Testis (tissue), 3 donors: ENCODE results near the gene TMEM219. TPM values are rescaled to one million over a fixed set of nuclear protein-coding genes. Genes with fewer than 3 reads are reported as not detected.
A peak's percentile ranks its signal among the peaks of the same experiment; 100 is the strongest.

ENCODE experiments used
- DNase-seq: peaks from one replicate; pipeline ENCODE4 v3.0.0-alpha.2; 2019
- H3K27ac ChIP-seq, 2 donors: fragments of 200-600 bp; sonication (generic); one replicate each; pipeline ENCODE4 v1.5.1; 2019
- H3K27me3 ChIP-seq: fragments of 200-600 bp; sonication (generic); one replicate; pipeline ENCODE4 v1.5.1; 2019
- H3K36me3 ChIP-seq: fragments of 200-600 bp; sonication (generic); one replicate; pipeline ENCODE4 v1.5.1; 2017; ENCODE audit warnings: low read depth; ENCODE audit errors: missing control alignments
- H3K4me1 ChIP-seq: fragments of 200-600 bp; sonication (generic); one replicate; pipeline ENCODE4 v1.5.1; 2019
- H3K4me3 ChIP-seq, 2 donors: fragments of 200-600 bp; sonication (generic); one replicate each; pipeline ENCODE4 v1.5.1; 2017 to 2019
- H3K9me3 ChIP-seq: fragments of 200-600 bp; sonication (generic); one replicate; pipeline ENCODE4 v1.5.1; 2017
- CTCF ChIP-seq, 3 experiments: fragments of 450-650 bp in 2 of 3; fragments of 200-600 bp in 1 of 3; sonication (generic) in 1 of 3; IDR thresholded peaks; one replicate each; pipeline ENCODE4 v1.5.1; 2016 to 2019; ENCODE audit warnings: antibody characterized with exemption in 3 of 3, mild to moderate bottlenecking in 2 of 3, moderate library complexity in 1 of 3
- POLR2A ChIP-seq: fragments of 450-650 bp; IDR thresholded peaks from one replicate; pipeline ENCODE4 v1.6.1; 2017; ENCODE audit warnings: antibody characterized with exemption, mild to moderate bottlenecking, moderate library complexity
- WGBS, 2 donors: methylation state at CpG; one replicate each; pipeline ENCODE4 v1.1.5; 2018; 5-methylcytosine and 5-hydroxymethylcytosine counted together
- intact Hi-C: fragments of 100-400 bp; cut with DNase I; formaldehyde crosslinking; loops from one replicate; pipeline ENCODE4 v1.15.1; 2023; ENCODE audit warnings: low total_unique reads
- polyA plus RNA-seq: library from polyadenylated mRNA; stranded (reverse); fragments of 350-450 nt; fragmentation: Illumina TruSeq; extraction: RNeasy Lipid Tissue Mini Kit (QIAGEN cat#74804); gene quantifications from one replicate; pipeline ENCODE4 v1.2.3, GENCODE V29; 2014; ENCODE audit warnings: low read depth, low replicate concordance; ENCODE audit not compliant: insufficient read depth
- total RNA-seq, 2 donors: library from RNA; depleted of rRNA; stranded (reverse); fragments of >200 nt; gene quantifications; one replicate each; pipeline ENCODE4 v1.2.3, GENCODE V29; 2016

The TMEM219 gene
- total and polyA plus RNA-seq, 3 donors from 2014 or later: 160 to 280 (median 203) TPM

DNA sequence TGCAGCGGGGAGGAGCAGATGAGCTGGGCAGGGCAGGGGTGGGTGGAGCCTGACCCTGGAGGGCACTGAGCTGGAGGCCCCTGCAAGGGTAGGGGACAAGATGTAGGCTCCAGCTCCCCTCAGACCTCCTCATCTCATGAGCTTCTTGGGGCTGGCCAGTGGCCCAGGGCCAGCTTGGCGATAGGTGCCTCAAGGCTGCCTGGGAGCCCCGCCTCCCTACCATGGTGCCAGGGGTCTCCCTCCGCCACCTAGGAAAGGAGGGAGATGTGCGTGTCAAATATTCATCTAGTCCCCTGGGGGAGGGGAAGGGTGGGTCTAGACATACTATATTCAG lies 29.7 kb downstream of the TMEM219 start:
- H3K27me3 ChIP-seq: no peaks in the 10 kb centered on the region
- H3K36me3 ChIP-seq: no peaks in the 10 kb centered on the region
- DNase-seq: no peak
- H3K4me1 ChIP-seq: peaks cover 13% of the 10 kb centered on the region
- H3K9me3 ChIP-seq: no peaks in the 10 kb centered on the region
- no peak overlapping the region for H3K4me3 ChIP-seq
- H3K27ac ChIP-seq: peak overlapping the region in 1 of 2 donors; percentile 47
- TF ChIP-seq CTCF (IDR thresholded peaks at IDR 0.05) (no peak), POLR2A (no peak)
- intact Hi-C loops: no loop called here
- WGBS, 2 donors: 72 to 80% methylated on average over 1 to 5 of the region's 5 CpGs

DNA sequence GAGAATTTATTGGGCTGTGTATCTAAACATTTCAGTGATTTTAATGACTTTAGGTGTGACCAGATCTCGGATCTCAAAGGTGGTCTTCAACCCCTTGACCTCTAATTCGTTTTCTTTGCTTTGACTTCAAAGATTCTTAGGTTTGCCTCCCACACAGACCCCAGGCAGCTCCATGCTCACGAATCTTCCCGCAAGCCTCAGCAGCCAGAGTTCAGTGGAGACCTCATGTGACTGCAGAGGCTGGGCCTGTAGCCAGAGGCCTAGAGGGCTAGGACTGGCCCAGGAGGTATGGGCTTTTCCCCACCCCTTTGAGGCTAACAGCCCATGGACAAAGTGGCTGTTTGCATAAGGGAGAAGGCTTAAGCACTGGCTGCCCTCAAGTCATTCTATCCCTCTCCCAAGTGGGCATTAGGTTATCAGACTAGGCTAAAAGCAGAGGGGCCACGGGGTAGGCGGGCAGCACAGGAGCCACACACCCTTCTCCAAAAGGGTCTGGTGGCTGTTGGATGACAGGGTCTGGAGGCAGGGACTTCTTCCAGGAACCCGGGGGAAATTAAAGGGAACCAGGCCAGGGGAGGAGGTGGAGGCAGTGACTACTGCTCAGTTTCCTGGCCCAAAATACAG lies 30.6 kb downstream of the TMEM219 start:
- H3K4me1 ChIP-seq: peaks cover 17% of the 10 kb centered on the region
- no peaks in the 10 kb centered on the region for H3K27me3 ChIP-seq
- WGBS, 2 donors: 47 to 51% methylated on average over 7 of the region's 7 CpGs
- peak overlapping the region in 1 of 2 donors; percentile 47 for H3K27ac ChIP-seq
- no peak for TF ChIP-seq POLR2A
- no peaks in the 10 kb centered on the region for H3K9me3 ChIP-seq
- H3K36me3 ChIP-seq: no peaks in the 10 kb centered on the region
- no peak overlapping the region for H3K4me3 ChIP-seq
- intact Hi-C loops: no loop called here
- DNase-seq: peak; percentile 56

GRCh38 chr16:29993191-29993902 lies 31.5 kb downstream of the TMEM219 start:
- no peak overlapping the region for H3K4me3 ChIP-seq
- H3K9me3 ChIP-seq: no peaks in the 10 kb centered on the region
- H3K36me3 ChIP-seq: no peaks in the 10 kb centered on the region
- H3K27ac ChIP-seq: no peak overlapping the region
- intact Hi-C loops: no loop called here
- TF ChIP-seq POLR2A (no peak), CTCF (IDR thresholded peaks at IDR 0.05) (no peak)
- DNase-seq: no peak
- H3K4me1 ChIP-seq: peaks cover 17% of the 10 kb centered on the region
- 85 to 88% methylated on average over 18 to 25 of the region's 25 CpGs for WGBS, 2 donors
- no peaks in the 10 kb centered on the region for H3K27me3 ChIP-seq

DNA sequence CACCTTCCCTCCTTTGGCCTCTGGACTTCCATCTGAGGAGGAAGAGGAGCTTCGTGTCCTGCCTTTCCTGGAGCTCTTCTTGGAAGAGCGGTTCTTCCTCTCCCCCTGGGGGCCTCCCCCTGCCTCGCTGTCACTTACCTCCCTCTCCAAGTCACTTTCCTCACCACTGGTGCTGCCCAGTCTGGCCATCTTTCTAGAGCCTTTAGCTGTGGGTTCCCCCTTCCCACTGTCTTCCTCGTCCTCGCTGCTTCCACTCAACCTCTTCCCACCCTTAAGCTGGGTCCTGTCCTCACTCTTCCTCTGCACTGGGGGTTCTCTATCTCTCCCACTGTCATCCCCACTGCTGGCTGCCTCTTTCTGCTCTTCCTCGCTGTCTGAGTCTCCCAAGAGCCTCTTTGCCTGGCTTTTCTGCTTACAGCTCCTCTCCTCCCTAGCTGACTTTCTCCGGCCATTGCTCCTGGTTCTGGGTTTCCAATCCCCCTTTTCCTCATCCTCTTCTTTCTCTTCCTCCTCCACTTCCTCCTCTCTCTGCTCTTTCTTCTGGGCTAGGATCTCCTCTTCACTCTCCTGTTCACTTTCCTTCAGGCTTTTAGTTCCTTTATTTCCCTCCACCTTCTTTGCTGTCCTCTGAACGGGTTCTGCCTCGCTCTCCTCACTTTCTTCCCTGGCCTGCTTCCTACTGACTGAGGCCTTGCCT lies 32.2 kb downstream of the TMEM219 start:
- Histone ChIP-seq H3K4me1 (peaks cover 17% of the 10 kb centered on the region), H3K27ac (peak overlapping the region in 1 of 2 donors; percentile 90), H3K4me3 (no peak overlapping the region), H3K36me3 (no peaks in the 10 kb centered on the region), H3K27me3 (no peaks in the 10 kb centered on the region), H3K9me3 (no peaks in the 10 kb centered on the region)
- WGBS, 2 donors: 84 to 89% methylated on average over 9 of the region's 9 CpGs
- intact Hi-C loops: no loop called here
- DNase-seq: no peak
- no peak for TF ChIP-seq POLR2A
- TF ChIP-seq CTCF (IDR thresholded peaks at IDR 0.05): no peak

DNA sequence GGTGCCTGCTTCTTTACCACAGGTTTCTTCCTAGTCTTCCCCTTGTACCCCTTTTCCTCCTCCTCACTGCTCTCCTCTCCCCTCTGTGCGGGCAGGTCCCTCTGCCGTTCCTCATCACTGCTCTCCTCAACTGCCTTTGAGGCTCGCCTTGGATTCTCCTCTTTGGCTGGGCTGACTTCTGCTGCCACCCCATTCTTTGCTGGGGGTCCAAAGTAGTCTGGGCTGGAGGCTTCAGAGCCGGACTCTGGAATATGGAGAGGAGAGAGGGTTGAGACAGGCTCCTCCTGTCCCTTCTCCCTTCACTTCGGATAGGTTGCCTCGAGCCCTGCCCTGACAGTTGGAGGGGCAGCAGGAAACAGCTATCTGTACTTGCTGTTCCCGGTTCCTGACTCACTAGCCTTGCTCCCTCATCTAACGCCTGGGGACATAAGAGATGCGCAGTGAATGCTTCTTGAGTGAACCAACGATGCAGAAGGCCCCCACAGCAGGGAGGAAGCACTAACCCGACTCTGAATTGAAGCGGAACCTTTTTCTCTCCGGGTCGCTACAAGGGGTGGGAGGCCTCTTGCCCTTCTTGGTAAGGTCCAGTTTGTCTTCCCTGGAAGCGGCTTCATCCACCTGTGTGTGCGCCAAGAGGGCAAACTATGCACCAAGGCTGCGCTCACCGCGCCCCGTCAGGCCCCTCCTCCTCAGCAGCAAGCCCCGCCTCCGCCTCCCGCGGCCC lies 32.9 kb downstream of the TMEM219 start:
- TF ChIP-seq CTCF (IDR thresholded peaks at IDR 0.05) (no peak), POLR2A (no peak)
- H3K9me3 ChIP-seq: no peaks in the 10 kb centered on the region
- intact Hi-C loops: no loop called here
- H3K4me1 ChIP-seq: peaks cover 17% of the 10 kb centered on the region
- no peaks in the 10 kb centered on the region for H3K27me3 ChIP-seq
- no peaks in the 10 kb centered on the region for H3K36me3 ChIP-seq
- 8 to 16% methylated on average over 15 to 24 of the region's 24 CpGs for WGBS, 2 donors
- H3K4me3 ChIP-seq: peak overlapping the region; percentile 60 to 74
- H3K27ac ChIP-seq: peak overlapping the region; percentile 80 to 90
- no peak for DNase-seq
